ENCODE data around the gene SMPD4.

DNA sequence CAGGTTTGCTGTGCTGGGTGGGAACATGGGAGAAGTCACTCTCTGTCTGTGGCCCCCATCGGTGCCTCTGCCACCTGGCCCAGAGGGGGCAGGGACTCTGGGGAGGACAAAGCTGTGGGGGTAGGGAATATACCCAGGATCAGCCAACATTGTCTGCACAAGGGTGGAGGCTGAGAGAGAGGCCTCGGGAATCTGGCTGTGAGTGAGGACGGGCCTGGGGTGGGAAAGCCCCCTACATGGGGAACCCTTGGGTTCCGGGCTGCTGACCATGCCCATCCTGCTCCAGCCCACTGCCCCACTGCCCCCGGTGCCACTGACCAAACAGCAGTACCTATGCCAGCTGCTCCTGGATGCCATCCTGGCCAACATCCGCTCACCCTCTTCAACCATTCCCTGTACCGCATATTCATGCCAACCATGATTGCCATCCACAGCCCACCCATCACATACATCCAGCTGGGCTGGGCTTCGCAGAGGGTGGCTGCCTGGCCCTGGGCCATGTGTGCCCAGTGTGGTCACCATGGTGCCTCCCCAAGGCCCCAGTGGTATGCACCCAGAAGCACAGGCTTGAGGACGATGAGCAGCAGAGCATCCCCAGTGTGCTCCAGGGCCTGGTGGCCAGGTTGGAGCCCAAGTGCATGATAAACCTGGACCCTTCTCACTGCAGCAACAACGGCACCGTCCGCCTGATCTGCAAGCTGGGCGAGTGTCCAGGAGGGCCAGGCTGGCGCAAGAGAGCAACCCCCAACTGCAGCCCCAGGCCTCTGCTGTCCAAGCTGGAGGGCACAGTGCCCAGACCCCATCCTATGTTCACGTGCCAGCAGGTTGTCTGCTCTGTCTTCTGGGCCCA lies 45.5 kb downstream of the SMPD4 start:
- TF ChIP-seq, protein P1, sequence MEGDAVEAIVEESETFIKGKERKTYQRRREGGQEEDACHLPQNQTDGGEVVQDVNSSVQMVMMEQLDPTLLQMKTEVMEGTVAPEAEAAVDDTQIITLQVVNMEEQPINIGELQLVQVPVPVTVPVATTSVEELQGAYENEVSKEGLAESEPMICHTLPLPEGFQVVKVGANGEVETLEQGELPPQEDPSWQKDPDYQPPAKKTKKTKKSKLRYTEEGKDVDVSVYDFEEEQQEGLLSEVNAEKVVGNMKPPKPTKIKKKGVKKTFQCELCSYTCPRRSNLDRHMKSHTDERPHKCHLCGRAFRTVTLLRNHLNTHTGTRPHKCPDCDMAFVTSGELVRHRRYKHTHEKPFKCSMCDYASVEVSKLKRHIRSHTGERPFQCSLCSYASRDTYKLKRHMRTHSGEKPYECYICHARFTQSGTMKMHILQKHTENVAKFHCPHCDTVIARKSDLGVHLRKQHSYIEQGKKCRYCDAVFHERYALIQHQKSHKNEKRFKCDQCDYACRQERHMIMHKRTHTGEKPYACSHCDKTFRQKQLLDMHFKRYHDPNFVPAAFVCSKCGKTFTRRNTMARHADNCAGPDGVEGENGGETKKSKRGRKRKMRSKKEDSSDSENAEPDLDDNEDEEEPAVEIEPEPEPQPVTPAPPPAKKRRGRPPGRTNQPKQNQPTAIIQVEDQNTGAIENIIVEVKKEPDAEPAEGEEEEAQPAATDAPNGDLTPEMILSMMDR (IDR thresholded peaks at IDR 0.05): no peak
- TF ChIP-seq POLR2A (IDR thresholded peaks at IDR 0.05): no peak
- TF ChIP-seq POLR2AphosphoS5 (IDR thresholded peaks at IDR 0.05): no peak

All from stomach (tissue), 4 donors.